Neural progenitor cell (in vitro differentiated cells): ENCODE measurements around the gene FRS3. TPM values are rescaled to one million over a fixed set of nuclear protein-coding genes. Genes with fewer than 3 reads are reported as not detected.

ENCODE experiments used
- DNase-seq: peaks from one replicate; pipeline ENCODE4 v3.0.0-alpha.2; 2016; ENCODE audit warnings: low spot score
- H2AFZ ChIP-seq: fragments of 200-600 bp; sonication (generic); replicated peaks from 2 replicates; pipeline ENCODE4 v1.6.1; 2016; ENCODE audit warnings: antibody characterized with exemption
- H3F3A ChIP-seq: fragments of 200-600 bp; sonication (generic); 2 replicates; pipeline ENCODE4 v1.6.1; 2016; ENCODE audit warnings: antibody characterized with exemption, low read depth
- H3K27ac ChIP-seq: fragments of 200-600 bp; sonication (generic); 2 replicates; pipeline ENCODE4 v1.5.1; 2016; ENCODE audit warnings: mild to moderate bottlenecking
- H3K27me3 ChIP-seq: fragments of 200-600 bp; sonication (generic); 2 replicates; pipeline ENCODE4 v1.6.1; 2016; ENCODE audit warnings: mild to moderate bottlenecking, moderate library complexity
- H3K36me3 ChIP-seq: fragments of 200-600 bp; sonication (generic); 2 replicates; pipeline ENCODE4 v1.5.1; 2016
- H3K4me1 ChIP-seq: fragments of 200-600 bp; sonication (generic); 2 replicates; pipeline ENCODE4 v1.6.1; 2016; ENCODE audit warnings: mixed run types
- H3K4me2 ChIP-seq: fragments of 200-600 bp; sonication (generic); 2 replicates; pipeline ENCODE4 v1.6.1; 2016
- H3K4me3 ChIP-seq: fragments of 200-600 bp; sonication (generic); 2 replicates; pipeline ENCODE4 v1.5.1; 2016
- H3K79me2 ChIP-seq: fragments of 200-600 bp; sonication (generic); 2 replicates; pipeline ENCODE4 v1.6.1; 2016; ENCODE audit warnings: low read depth
- H3K9ac ChIP-seq: fragments of 200-600 bp; sonication (generic); 2 replicates; pipeline ENCODE4 v1.6.1; 2016
- H3K9me3 ChIP-seq: fragments of 200-600 bp; sonication (generic); 2 replicates; pipeline ENCODE4 v1.5.1; 2016; ENCODE audit warnings: low read depth
- H4K20me1 ChIP-seq: fragments of 200-600 bp; sonication (generic); 2 replicates; pipeline ENCODE4 v1.6.1; 2016; ENCODE audit warnings: low read depth
- H3K27ac Mint-ChIP-seq: 3 replicates; pipeline ENCODE4 v1.8.0; 2021; ENCODE audit warnings: mixed read lengths
- H3K27me3 Mint-ChIP-seq: 2 replicates; pipeline ENCODE4 v1.8.0; 2022; ENCODE audit warnings: low read depth, mild to moderate bottlenecking, inconsistent platforms, moderate library complexity, mixed read lengths; ENCODE audit not compliant: insufficient read depth
- H3K36me3 Mint-ChIP-seq: 3 replicates; pipeline ENCODE4 v1.8.0; 2021; ENCODE audit warnings: mixed read lengths
- H3K4me1 Mint-ChIP-seq: 3 replicates; pipeline ENCODE4 v1.8.0; 2021; ENCODE audit warnings: mixed read lengths
- H3K4me3 Mint-ChIP-seq: 3 replicates; pipeline ENCODE4 v1.8.0; 2021; ENCODE audit warnings: mild to moderate bottlenecking, moderate library complexity, mixed read lengths
- H3K9me3 Mint-ChIP-seq: 3 replicates; pipeline ENCODE4 v1.8.0; 2020; ENCODE audit warnings: mixed read lengths
- CTCF ChIP-seq: fragments of 200-600 bp; sonication (generic); IDR thresholded peaks from 2 replicates; pipeline ENCODE4 v1.5.1; 2017; ENCODE audit warnings: antibody characterized with exemption, mild to moderate bottlenecking
- EZH2 ChIP-seq: fragments of 200-600 bp; sonication (generic); IDR thresholded peaks from 2 replicates; pipeline ENCODE4 v1.6.1; 2017; ENCODE audit warnings: antibody characterized with exemption, mild to moderate bottlenecking, moderate library complexity
- EZH2phosphoT487 ChIP-seq: fragments of 200-600 bp; sonication (generic); IDR thresholded peaks from 2 replicates; pipeline ENCODE4 v1.6.1; 2017; ENCODE audit warnings: antibody characterized with exemption
- total RNA-seq: library from RNA; depleted of rRNA; stranded (reverse); fragments of >200 nt; gene quantifications from 2 replicates; pipeline ENCODE4 v1.2.3, GENCODE V29; 2015; ENCODE audit warnings: low replicate concordance

Gene FRS3
- total RNA-seq, 1 donor from 2014 or later, result 1.9 TPM

DNA sequence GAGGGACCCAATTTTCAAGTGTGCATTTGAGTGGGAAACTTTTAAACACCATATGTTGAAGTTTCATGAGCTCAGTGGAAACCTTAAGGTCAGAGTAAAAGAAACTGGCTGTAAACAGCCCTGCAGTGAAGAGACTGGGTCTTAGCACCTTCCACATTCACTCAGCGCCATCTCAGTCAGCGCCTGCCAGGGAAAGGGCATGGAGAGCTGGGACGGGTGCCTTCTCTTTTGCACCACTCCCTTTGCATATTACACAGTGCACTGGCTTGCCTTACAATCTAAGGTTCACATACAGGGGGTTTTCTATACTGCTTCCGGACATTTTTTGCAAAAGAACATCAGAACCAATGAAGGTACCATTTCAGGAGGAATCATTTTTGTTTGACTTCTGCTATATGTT lies 12.3 kb upstream of the FRS3 start:
- Mint-ChIP-seq H3K27me3 (no peaks in the 10 kb centered on the region), H3K4me3 (no peak overlapping the region), H3K27ac (no peak overlapping the region), H3K9me3 (no peaks in the 10 kb centered on the region), H3K4me1 (peaks cover 4% of the 10 kb centered on the region), H3K36me3 (peaks cover 15% of the 10 kb centered on the region)
- no peak for DNase-seq
- no peak for TF ChIP-seq EZH2phosphoT487
- no peak for TF ChIP-seq EZH2
- no peak for TF ChIP-seq CTCF
- no peak overlapping the region for H3K9ac ChIP-seq
- peaks cover 58% of the 10 kb centered on the region for H3F3A ChIP-seq
- H3K27ac ChIP-seq, result no peak overlapping the region
- H3K27me3 ChIP-seq, result no peaks in the 10 kb centered on the region
- no peaks in the 10 kb centered on the region for H3K9me3 ChIP-seq
- H4K20me1 ChIP-seq, result no peaks in the 10 kb centered on the region
- H3K36me3 ChIP-seq, result no peaks in the 10 kb centered on the region
- no peak overlapping the region for H2AFZ ChIP-seq
- H3K4me3 ChIP-seq, result no peak overlapping the region
- H3K4me2 ChIP-seq, result no peak overlapping the region
- H3K4me1 ChIP-seq, result no peaks in the 10 kb centered on the region
- peaks cover 28% of the 10 kb centered on the region for H3K79me2 ChIP-seq

- H3F3A ChIP-seq, result peaks cover 62% of the 10 kb centered on the region
- H3K9me3 ChIP-seq, result no peaks in the 10 kb centered on the region
- H4K20me1 ChIP-seq, result no peaks in the 10 kb centered on the region
- H3K36me3 ChIP-seq, result no peaks in the 10 kb centered on the region
- H3K9ac ChIP-seq, result no peak overlapping the region
- no peak overlapping the region for H3K27ac ChIP-seq
- H2AFZ ChIP-seq, result no peak overlapping the region
- peaks cover 12% of the 10 kb centered on the region for H3K36me3 Mint-ChIP-seq
- H3K79me2 ChIP-seq, result peaks cover 28% of the 10 kb centered on the region
- no peaks in the 10 kb centered on the region for H3K27me3 Mint-ChIP-seq
- H3K27ac Mint-ChIP-seq, result no peak overlapping the region
- H3K4me1 ChIP-seq, result no peaks in the 10 kb centered on the region
- no peak for TF ChIP-seq CTCF
- TF ChIP-seq EZH2phosphoT487, result no peak
- TF ChIP-seq EZH2, result no peak
- no peaks in the 10 kb centered on the region for H3K9me3 Mint-ChIP-seq
- H3K4me1 Mint-ChIP-seq, result peaks cover 4% of the 10 kb centered on the region
- no peak overlapping the region for H3K4me2 ChIP-seq
- DNase-seq, result no peak
- H3K4me3 Mint-ChIP-seq, result no peak overlapping the region
- no peak overlapping the region for H3K4me3 ChIP-seq
- H3K27me3 ChIP-seq, result no peaks in the 10 kb centered on the region
Measured at GRCh38 chr6:41791305-41791704, 11.6 kb upstream of the FRS3 start.

GRCh38 chr6:41790045-41790444 lies 10.3 kb upstream of the FRS3 start:
- Histone ChIP-seq H3K79me2 (peaks cover 28% of the 10 kb centered on the region), H2AFZ (no peak overlapping the region), H3K27ac (no peak overlapping the region), H3K9me3 (no peaks in the 10 kb centered on the region), H3K9ac (no peak overlapping the region), H4K20me1 (no peaks in the 10 kb centered on the region), H3K27me3 (peaks cover 11% of the 10 kb centered on the region), H3K4me3 (no peak overlapping the region), H3K36me3 (no peaks in the 10 kb centered on the region), H3K4me2 (no peak overlapping the region), H3F3A (peaks cover 67% of the 10 kb centered on the region), H3K4me1 (no peaks in the 10 kb centered on the region)
- no peaks in the 10 kb centered on the region for H3K9me3 Mint-ChIP-seq
- H3K27me3 Mint-ChIP-seq, result peaks cover 1% of the 10 kb centered on the region
- H3K4me3 Mint-ChIP-seq, result no peak overlapping the region
- no peak for TF ChIP-seq EZH2
- H3K36me3 Mint-ChIP-seq, result peaks cover 12% of the 10 kb centered on the region
- DNase-seq, result no peak
- no peak overlapping the region for H3K27ac Mint-ChIP-seq
- peaks cover 7% of the 10 kb centered on the region for H3K4me1 Mint-ChIP-seq

DNA sequence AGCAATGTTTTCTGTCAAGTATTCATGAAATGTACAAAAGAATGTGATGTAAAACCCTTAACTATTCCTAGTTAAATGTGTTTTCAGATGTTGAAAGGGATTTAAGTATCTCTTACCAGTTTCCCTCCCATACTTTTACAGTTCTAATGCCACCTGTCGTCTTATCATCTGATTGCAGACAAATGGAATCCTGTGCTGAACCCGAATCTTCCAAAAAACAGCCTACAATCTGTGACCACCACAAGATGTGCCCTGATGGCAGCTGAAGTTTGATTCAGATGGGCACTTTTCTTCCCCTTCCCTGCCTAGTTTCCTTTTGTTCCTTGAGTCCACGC lies 9.7 kb upstream of the FRS3 start:
- Mint-ChIP-seq H3K27me3 (peaks cover 2% of the 10 kb centered on the region), H3K4me1 (peaks cover 7% of the 10 kb centered on the region), H3K4me3 (peak overlapping the region; percentile 98), H3K9me3 (no peaks in the 10 kb centered on the region), H3K27ac (no peak overlapping the region), H3K36me3 (peaks cover 12% of the 10 kb centered on the region)
- no peak for DNase-seq
- Histone ChIP-seq H3K36me3 (no peaks in the 10 kb centered on the region), H3K27ac (no peak overlapping the region), H3K4me2 (no peak overlapping the region), H3F3A (peaks cover 60% of the 10 kb centered on the region), H3K4me3 (no peak overlapping the region), H2AFZ (no peak overlapping the region), H3K27me3 (peaks cover 18% of the 10 kb centered on the region), H3K9ac (no peak overlapping the region), H4K20me1 (no peaks in the 10 kb centered on the region), H3K4me1 (no peaks in the 10 kb centered on the region), H3K79me2 (peaks cover 28% of the 10 kb centered on the region), H3K9me3 (no peaks in the 10 kb centered on the region)
- TF ChIP-seq EZH2 (no peak), CTCF (no peak)
